HuH-7.5 (cell line): ENCODE results near the gene TSEN34.
"Not testable (repeated sequence)": the region's sequence is repeated elsewhere in the genome, so short reads cannot be mapped to it uniquely, and the experiment has no call there.

Experiments
- DNase-seq: peaks from one replicate; pipeline ENCODE4 v3.0.0; 2011; ENCODE audit warnings: low spot score

The TSEN34 gene

GRCh38 chr19:54239491-54240371 lies 48.6 kb downstream of the TSEN34 start:
- DNase-seq = not testable (repeated sequence)

- DNase-seq = not testable (repeated sequence)
Observed at GRCh38 chr19:54240372-54241336, 49.5 kb downstream of the TSEN34 start.

DNA sequence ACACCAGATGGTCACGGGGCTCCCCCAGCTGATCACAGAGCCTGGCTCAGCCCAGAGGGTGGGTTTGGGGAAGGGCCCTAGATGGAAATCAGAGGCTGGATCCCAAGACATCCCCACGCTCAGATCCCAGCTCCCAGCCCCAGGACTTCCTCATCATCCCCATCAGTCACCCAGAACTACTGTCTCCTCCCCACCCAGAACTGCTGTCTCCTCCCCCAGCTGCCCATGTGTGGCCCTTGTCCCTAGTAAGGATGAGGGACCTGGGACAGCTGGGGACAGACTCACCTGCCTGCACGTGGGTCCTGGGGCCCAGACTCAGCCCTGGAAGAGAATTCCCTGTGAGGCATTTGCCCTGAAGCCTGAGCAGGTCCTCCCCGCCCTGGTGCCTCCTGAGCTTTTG lies 51.1 kb downstream of the TSEN34 start:
- not testable (repeated sequence) for DNase-seq

DNA sequence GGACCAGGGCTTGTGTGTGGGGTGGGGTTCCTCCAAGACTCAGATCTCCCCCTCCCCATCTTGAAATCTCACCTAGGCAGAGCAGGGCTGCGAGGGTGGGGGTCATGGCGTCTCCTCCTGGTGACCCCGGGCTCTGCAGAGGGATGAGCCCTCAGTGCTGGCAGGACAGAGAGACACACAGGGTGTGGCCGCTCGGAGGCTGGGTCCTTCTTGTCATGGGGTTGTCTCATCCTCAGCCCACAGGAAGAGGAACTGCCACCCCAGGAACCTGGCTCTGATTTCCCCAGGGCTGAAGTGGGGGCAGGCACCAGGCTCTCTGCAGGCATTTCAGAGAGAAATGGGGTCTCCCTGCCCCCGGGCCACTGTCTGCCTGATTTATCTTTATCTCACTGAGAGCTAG lies 51.5 kb downstream of the TSEN34 start, which contains the start of gene LILRA6:
TSS of gene LILRA6 (minus strand) at position 145 of the 400 bp plus-strand sequence.
- DNase-seq = not testable (repeated sequence)

DNA sequence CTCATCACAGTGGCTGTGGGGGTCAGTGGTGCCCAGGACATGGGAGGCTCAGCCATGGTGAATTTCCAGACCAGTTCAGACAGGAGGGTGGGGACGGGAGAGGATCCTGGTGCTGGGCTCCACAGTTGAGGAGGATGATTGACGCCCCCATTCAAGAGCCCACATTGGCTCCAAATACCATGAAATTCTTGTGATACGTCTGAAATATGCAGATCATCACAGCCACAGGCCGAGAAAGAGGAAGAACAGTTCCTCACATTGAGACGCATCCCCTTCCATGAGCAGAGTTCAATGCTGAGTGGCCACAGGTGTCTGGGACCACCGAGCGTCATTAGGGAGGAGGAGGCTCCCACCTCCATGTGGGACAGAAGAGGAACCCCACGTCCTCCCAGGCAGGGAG lies 52.7 kb downstream of the TSEN34 start:
- DNase-seq = not testable (repeated sequence)
